ENCODE data around the gene NT5C1A.

DNA sequence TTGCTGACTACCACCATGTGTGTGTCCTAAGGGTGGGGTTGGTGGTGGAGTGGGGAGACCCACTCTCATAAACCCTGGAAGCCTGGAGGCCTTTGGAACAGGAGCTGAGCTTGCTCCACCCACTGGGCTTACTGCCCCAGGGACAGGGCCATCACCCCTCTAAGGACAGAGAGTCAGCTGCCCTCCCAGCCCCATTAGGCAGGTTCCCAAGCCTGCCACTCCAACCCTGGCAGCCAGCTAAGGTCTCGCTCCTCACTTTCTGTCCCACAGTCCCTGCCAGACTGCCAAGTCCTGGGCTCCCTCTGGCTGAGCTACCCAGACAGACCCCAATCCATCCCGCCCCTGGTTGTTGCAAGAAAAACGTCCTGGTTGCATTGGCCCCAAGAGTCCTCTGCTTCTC, 3.8 kb downstream of the NT5C1A start:
- TF ChIP-seq, protein P1, sequence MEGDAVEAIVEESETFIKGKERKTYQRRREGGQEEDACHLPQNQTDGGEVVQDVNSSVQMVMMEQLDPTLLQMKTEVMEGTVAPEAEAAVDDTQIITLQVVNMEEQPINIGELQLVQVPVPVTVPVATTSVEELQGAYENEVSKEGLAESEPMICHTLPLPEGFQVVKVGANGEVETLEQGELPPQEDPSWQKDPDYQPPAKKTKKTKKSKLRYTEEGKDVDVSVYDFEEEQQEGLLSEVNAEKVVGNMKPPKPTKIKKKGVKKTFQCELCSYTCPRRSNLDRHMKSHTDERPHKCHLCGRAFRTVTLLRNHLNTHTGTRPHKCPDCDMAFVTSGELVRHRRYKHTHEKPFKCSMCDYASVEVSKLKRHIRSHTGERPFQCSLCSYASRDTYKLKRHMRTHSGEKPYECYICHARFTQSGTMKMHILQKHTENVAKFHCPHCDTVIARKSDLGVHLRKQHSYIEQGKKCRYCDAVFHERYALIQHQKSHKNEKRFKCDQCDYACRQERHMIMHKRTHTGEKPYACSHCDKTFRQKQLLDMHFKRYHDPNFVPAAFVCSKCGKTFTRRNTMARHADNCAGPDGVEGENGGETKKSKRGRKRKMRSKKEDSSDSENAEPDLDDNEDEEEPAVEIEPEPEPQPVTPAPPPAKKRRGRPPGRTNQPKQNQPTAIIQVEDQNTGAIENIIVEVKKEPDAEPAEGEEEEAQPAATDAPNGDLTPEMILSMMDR (IDR thresholded peaks at IDR 0.05): no peak
- TF ChIP-seq EP300 (IDR thresholded peaks at IDR 0.05) (no peak), POLR2AphosphoS5 (IDR thresholded peaks at IDR 0.05) (no peak)

Measured in gastroesophageal sphincter (tissue), 3 donors.